ENCODE measurements around the gene TOR2A. TPM values are rescaled to one million over a fixed set of nuclear protein-coding genes. Genes with fewer than 3 reads are reported as not detected.

TOR2A gene
- total RNA-seq, 4 donors from 2014 or later, result 31.4 to 126 (median 48.1) TPM

GRCh38 chr9:127697575-127697974 is 37.5 kb downstream of the TOR2A start:
- intact Hi-C loops (cut with DNase I; ENCODE audit: low total_unique reads) (no loop called here), in situ Hi-C loops (cut with MboI; ENCODE audit: low pct_ligation_motif_present in 1 of 4, low pct_unique_long_range_greater_than_20kb in 1 of 4, low sequenced_read_pairs in 3 of 4) (no loop called here)
- H3K36me3 ChIP-seq, result no peaks in the 10 kb centered on the region
- H3K27me3 ChIP-seq, result no peaks in the 10 kb centered on the region
- no peaks in the 10 kb centered on the region for H3K9me3 ChIP-seq
- H3K27ac ChIP-seq, result peak overlapping the region in 1 of 4 donors; percentile 3
- DNase-seq, result no peak
- H3K4me3 ChIP-seq, result no peak overlapping the region
- TF ChIP-seq EP300 (IDR thresholded peaks at IDR 0.05; ENCODE audit: low read depth) (no peak), POLR2A (IDR thresholded peaks at IDR 0.05) (no peak), POLR2AphosphoS5 (IDR thresholded peaks at IDR 0.05) (no peak)
- TF ChIP-seq, protein P1, sequence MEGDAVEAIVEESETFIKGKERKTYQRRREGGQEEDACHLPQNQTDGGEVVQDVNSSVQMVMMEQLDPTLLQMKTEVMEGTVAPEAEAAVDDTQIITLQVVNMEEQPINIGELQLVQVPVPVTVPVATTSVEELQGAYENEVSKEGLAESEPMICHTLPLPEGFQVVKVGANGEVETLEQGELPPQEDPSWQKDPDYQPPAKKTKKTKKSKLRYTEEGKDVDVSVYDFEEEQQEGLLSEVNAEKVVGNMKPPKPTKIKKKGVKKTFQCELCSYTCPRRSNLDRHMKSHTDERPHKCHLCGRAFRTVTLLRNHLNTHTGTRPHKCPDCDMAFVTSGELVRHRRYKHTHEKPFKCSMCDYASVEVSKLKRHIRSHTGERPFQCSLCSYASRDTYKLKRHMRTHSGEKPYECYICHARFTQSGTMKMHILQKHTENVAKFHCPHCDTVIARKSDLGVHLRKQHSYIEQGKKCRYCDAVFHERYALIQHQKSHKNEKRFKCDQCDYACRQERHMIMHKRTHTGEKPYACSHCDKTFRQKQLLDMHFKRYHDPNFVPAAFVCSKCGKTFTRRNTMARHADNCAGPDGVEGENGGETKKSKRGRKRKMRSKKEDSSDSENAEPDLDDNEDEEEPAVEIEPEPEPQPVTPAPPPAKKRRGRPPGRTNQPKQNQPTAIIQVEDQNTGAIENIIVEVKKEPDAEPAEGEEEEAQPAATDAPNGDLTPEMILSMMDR (IDR thresholded peaks at IDR 0.05), result no peak
- peaks cover 0 to 13% (median 7%) of the 10 kb centered on the region in 4 donors for H3K4me1 ChIP-seq
- 71 to 80% methylated on average over 1 to 5 of the region's 5 CpGs for WGBS, 2 donors (ENCODE audit: low coverage in 1 of 2)

DNA sequence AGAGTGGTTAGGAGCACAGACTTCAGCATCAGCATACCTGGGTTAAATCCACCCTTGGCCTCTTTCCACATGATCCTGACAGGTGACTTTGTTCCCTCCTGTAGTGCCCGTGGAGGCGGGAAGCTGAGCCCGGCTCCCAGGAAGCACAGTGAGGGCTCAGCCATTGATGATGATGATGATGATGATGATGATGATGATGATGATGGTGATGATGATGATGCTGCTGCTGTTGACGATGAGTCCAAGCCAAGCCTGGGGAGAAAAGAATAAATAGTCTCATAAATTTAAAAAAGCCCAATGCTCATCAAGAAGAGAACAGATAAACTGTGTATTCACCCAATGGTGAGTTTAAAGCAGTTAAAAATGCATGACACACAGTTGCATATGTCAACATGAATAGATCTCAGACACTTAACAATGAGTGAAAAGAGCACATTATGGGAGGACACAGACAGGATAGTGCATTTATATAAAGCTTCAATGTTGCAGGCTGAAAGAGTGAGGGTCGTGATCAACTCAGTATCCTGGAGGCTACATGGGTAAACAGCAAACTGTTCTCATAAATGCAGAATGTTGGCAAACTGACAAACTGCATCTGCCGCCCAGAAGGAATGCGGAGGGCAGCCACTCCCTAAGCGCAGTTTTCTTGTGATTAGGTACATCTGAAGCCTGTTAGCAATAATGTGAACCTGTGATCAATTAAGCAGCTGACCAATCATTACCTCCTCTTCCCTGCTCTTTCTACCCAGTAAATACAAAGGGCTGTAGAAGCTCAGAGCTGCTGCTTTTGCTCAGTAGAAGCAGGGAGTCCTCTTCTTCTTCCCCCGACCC is 40.0 kb downstream of the TOR2A start:
- in situ Hi-C loops (cut with MboI; ENCODE audit: low pct_ligation_motif_present in 1 of 4, low pct_unique_long_range_greater_than_20kb in 1 of 4, low sequenced_read_pairs in 3 of 4), result no loop called here
- Histone ChIP-seq H3K36me3 (no peaks in the 10 kb centered on the region), H3K27ac (no peak overlapping the region), H3K27me3 (no peaks in the 10 kb centered on the region), H3K4me3 (no peak overlapping the region), H3K9me3 (no peaks in the 10 kb centered on the region), H3K4me1 (peaks cover 0 to 12% (median 7%) of the 10 kb centered on the region in 4 donors)
- intact Hi-C loops (cut with DNase I; ENCODE audit: low total_unique reads), result no loop called here
- TF ChIP-seq POLR2A (IDR thresholded peaks at IDR 0.05) (no peak), POLR2AphosphoS5 (IDR thresholded peaks at IDR 0.05) (no peak), EP300 (IDR thresholded peaks at IDR 0.05; ENCODE audit: low read depth) (no peak)
- TF ChIP-seq, protein P1 (IDR thresholded peaks at IDR 0.05), result no peak
- no peak for DNase-seq
- WGBS, 2 donors (ENCODE audit: low coverage in 1 of 2), result 33 to 56% methylated on average over 1 to 9 of the region's 9 CpGs

DNA sequence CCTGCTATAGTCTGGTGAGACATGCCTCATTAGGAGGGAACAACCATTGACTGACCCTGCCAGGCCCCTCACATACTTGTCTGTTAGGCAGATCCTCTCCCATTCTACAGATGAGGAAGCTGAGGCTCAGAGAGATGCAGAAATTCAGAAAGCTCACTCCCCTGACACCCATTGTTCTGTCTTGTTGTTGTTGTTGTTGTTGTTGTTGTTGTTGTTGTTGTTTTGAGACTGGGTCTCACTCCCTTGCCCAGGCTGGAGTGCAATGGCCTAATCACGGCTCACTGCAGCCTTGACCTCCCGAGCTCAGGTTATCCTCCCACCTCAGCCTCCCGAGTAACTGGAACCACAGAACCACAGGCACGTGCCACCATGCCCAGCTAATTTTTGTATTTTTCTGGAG is 41.4 kb downstream of the TOR2A start:
- intact Hi-C loops (cut with DNase I; ENCODE audit: low total_unique reads) (no loop called here), in situ Hi-C loops (cut with MboI; ENCODE audit: low pct_ligation_motif_present in 1 of 4, low pct_unique_long_range_greater_than_20kb in 1 of 4, low sequenced_read_pairs in 3 of 4) (no loop called here)
- DNase-seq, result no peak
- no peaks in the 10 kb centered on the region for H3K27me3 ChIP-seq
- H3K4me3 ChIP-seq, result no peak overlapping the region
- peaks cover 0 to under 1% (median 0%) of the 10 kb centered on the region in 4 donors for H3K4me1 ChIP-seq
- TF ChIP-seq EP300 (IDR thresholded peaks at IDR 0.05; ENCODE audit: low read depth), result no peak
- TF ChIP-seq, protein P1 (IDR thresholded peaks at IDR 0.05), result no peak
- TF ChIP-seq POLR2AphosphoS5 (IDR thresholded peaks at IDR 0.05), result no peak
- TF ChIP-seq POLR2A (IDR thresholded peaks at IDR 0.05), result no peak
- H3K36me3 ChIP-seq, result no peaks in the 10 kb centered on the region
- no peaks in the 10 kb centered on the region for H3K9me3 ChIP-seq
- H3K27ac ChIP-seq, result no peak overlapping the region
- 86 to 94% methylated on average over 4 of the region's 4 CpGs for WGBS, 2 donors (ENCODE audit: low coverage in 1 of 2)

DNA sequence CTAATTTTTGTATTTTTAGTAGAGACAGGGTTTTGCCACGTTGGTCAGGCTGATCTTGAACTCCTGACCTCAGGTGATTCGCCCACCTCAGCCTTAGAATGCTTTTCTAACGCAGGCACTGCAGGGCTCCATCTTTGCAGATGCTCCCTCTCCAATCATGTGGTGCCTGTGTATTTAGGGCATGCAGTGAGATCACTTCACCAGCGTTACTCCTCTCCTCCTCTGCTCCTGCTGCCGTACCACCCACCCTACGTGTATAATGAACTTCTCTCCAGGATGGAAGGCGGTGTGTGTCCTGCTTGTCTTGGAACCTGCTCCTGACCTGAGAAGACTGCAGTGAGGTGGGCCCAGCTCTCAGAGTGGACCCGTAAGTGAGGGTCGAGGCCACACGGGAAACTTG is 42.0 kb downstream of the TOR2A start:
- intact Hi-C loops (cut with DNase I; ENCODE audit: low total_unique reads) (no loop called here), in situ Hi-C loops (cut with MboI; ENCODE audit: low pct_ligation_motif_present in 1 of 4, low pct_unique_long_range_greater_than_20kb in 1 of 4, low sequenced_read_pairs in 3 of 4) (no loop called here)
- no peak overlapping the region for H3K4me3 ChIP-seq
- WGBS, 2 donors (ENCODE audit: low coverage in 1 of 2), result 84 to 94% methylated on average over 6 to 10 of the region's 10 CpGs
- no peaks in the 10 kb centered on the region for H3K36me3 ChIP-seq
- H3K27me3 ChIP-seq, result no peaks in the 10 kb centered on the region
- no peaks in the 10 kb centered on the region for H3K9me3 ChIP-seq
- DNase-seq, result no peak
- TF ChIP-seq EP300 (IDR thresholded peaks at IDR 0.05; ENCODE audit: low read depth), result no peak
- no peak for TF ChIP-seq POLR2A (IDR thresholded peaks at IDR 0.05)
- no peak for TF ChIP-seq POLR2AphosphoS5 (IDR thresholded peaks at IDR 0.05)
- TF ChIP-seq, protein P1 (IDR thresholded peaks at IDR 0.05), result no peak
- H3K4me1 ChIP-seq, result no peaks in the 10 kb centered on the region
- H3K27ac ChIP-seq, result no peak overlapping the region
